Adrenal gland (tissue), 19 donors: ENCODE measurements around the gene GADD45B. TPM values are rescaled to one million over a fixed set of nuclear protein-coding genes. Genes with fewer than 3 reads are reported as not detected.

ENCODE experiments used
- DNase-seq, 7 donors: peaks; one replicate each; pipeline ENCODE4 v3.0.0-alpha.2; 2019 to 2020
- H3K27ac ChIP-seq, 5 donors: fragments of 200-600 bp; sonication (generic) in 4 of 5; 1 replicate in 3 of 5; 2 replicates in 2 of 5; pipeline versions ENCODE4 v1.5.1 to v1.8.0; 2016 to 2020; ENCODE audit warnings: mild to moderate bottlenecking in 1 of 5
- H3K27me3 ChIP-seq: fragments of 200-600 bp; 2 replicates; pipeline ENCODE4 v1.8.0; 2021
- H3K36me3 ChIP-seq, 2 donors: fragments of 200-600 bp; replicated peaks in 1 of 2; 1 replicate in 1 of 2; 2 replicates in 1 of 2; pipeline versions ENCODE4 v1.5.1 to v1.8.0; 2018 to 2022
- H3K4me1 ChIP-seq, 2 donors: fragments of 200-600 bp; replicated peaks in 1 of 2; 1 replicate in 1 of 2; 2 replicates in 1 of 2; pipeline versions ENCODE4 v1.5.1 to v1.8.0; 2018 to 2021
- H3K4me3 ChIP-seq, 4 donors: fragments of 200-600 bp; sonication (generic) in 3 of 4; one replicate each; pipeline ENCODE4 v1.5.1; 2016 to 2018
- H3K9me3 ChIP-seq, 3 donors: fragments of 200-600 bp; sonication (generic) in 1 of 3; replicated peaks in 1 of 3; 1 replicate in 2 of 3; 2 replicates in 1 of 3; pipeline versions ENCODE4 v1.5.1 to v1.8.0; 2016 to 2021
- POLR2A ChIP-seq, 2 donors: fragments of 450-650 bp; IDR thresholded peaks; one replicate each; pipeline ENCODE4 v1.6.1; 2017; ENCODE audit warnings: antibody characterized with exemption in 2 of 2, mild to moderate bottlenecking in 2 of 2, moderate library complexity in 1 of 2
- WGBS, 4 donors: extraction: QIAGEN DNeasy Blood & Tissue Kit in 2 of 4; methylation state at CpG; one replicate each; pipeline versions ENCODE4 v1.1.5 to v1.1.7; 2013 to 2017; 5-methylcytosine and 5-hydroxymethylcytosine counted together
- intact Hi-C, 2 donors: fragments of 100-400 bp; cut with DNase I; formaldehyde crosslinking; loops; one replicate each; pipeline versions ENCODE4 v1.14.1 to v1.15.0; 2022 to 2023
- long read RNA-seq, 10 donors: library from polyadenylated mRNA in 3 of 10; unstranded in 2 of 10; stranded (forward) in 1 of 10; transcript quantifications; one replicate each; pipeline ENCODE4 v2.0.0 and lab custom pipeline, GENCODE V29; 2021 to 2026
- polyA plus RNA-seq, 3 donors: library from polyadenylated mRNA; stranded (reverse); fragments of 200-250 nt in 2 of 3; fragments of 350-450 nt in 1 of 3; fragmentation: Illumina TruSeq in 1 of 3; extraction: RNeasy Lipid Tissue Mini Kit (QIAGEN cat#74804) in 1 of 3; gene quantifications; one replicate each; pipeline ENCODE4 v1.2.3, GENCODE V29; 2013 to 2014
- total RNA-seq, 9 donors: library from RNA; depleted of rRNA in 4 of 9; stranded (reverse); fragments of >200 nt in 4 of 9; fragments of 120-200 nt in 1 of 9; fragmentation: NEBNext Ultra II Directional in 1 of 9; extraction: Animal tissue kit (Norgen Biotek cat#: 25700) in 1 of 9; gene quantifications; one replicate each; pipeline versions ENCODE4 v1.1.0 to v1.2.4, GENCODE V29; 2013 to 2023
- TF ChIP-seq, protein P1 (sequence below), 6 experiments: fragments of 450-650 bp in 4 of 6; fragments of 200-600 bp in 2 of 6; sonication (generic) in 1 of 6; IDR thresholded peaks; 1 replicate in 5 of 6; 2 replicates in 1 of 6; pipeline versions ENCODE4 v1.5.1 to v1.8.0; 2016 to 2021; ENCODE audit warnings: antibody characterized with exemption in 6 of 6, mild to moderate bottlenecking in 2 of 6, moderate library complexity in 1 of 6
- donor health status: healthy with polysubstance abuse.
- donor health status: Bipolar disorder and iron deficiency.
- donor health status: DM: yes; HTN: yes; CAD: no.
- donor health status: DM: no; HTN: no; CAD: no.
- donor health status: DM: no; HTN: no; CAD: no.
- donor health status: DM: yes; HTN: yes; CAD: no.

Gene GADD45B
- 100 to 1,000 TPM in 2 of 9 donors, 10 to 100 TPM in 7; 14.1 to 119 (median 63.6) TPM for total RNA-seq
- 100 to 1,000 TPM in 1 of 3 donors, 10 to 100 TPM in 2; 18.3 to 132 (median 81.2) TPM for polyA plus RNA-seq
- long read RNA-seq, donor 1, transcript GADD45B-201 (4 exons, 1,373 nt), result major isoform, 13 of 31 reads
- long read RNA-seq, donor 1, partial matches to known transcripts, result 15 of 31 reads
- long read RNA-seq, donor 1, other reads (novel, unspliced or antisense), result 0 of 31 reads
- long read RNA-seq, donor 2, transcript GADD45B-201 (4 exons, 1,373 nt), result major isoform, 20 of 23 reads
- long read RNA-seq, donor 2, partial matches to known transcripts, result 0 of 23 reads
- long read RNA-seq, donor 2, other reads (novel, unspliced or antisense), result 0 of 23 reads
- long read RNA-seq, donor 3, partial matches to known transcripts, result 0 of 5 reads
- long read RNA-seq, donor 3, other reads (novel, unspliced or antisense), result 0 of 5 reads
- long read RNA-seq, donor 4, transcript GADD45B-201 (4 exons, 1,373 nt), result major isoform, 12 of 15 reads
- long read RNA-seq, donor 4, partial matches to known transcripts, result 1 of 15 reads
- long read RNA-seq, donor 4, other reads (novel, unspliced or antisense), result 2 of 15 reads
- long read RNA-seq, donor 5, transcript GADD45B-201 (4 exons, 1,373 nt), result major isoform, 61 of 73 reads
- long read RNA-seq, donor 5, partial matches to known transcripts, result 5 of 73 reads
- long read RNA-seq, donor 5, other reads (novel, unspliced or antisense), result 3 of 73 reads
- long read RNA-seq, donor 6, transcript GADD45B-201 (4 exons, 1,373 nt), result major isoform, 5 of 6 reads
- long read RNA-seq, donor 6, partial matches to known transcripts, result 1 of 6 reads
- long read RNA-seq, donor 6, other reads (novel, unspliced or antisense), result 0 of 6 reads
- long read RNA-seq, donor 7, transcript GADD45B-201 (4 exons, 1,373 nt), result major isoform, 13 of 27 reads
- long read RNA-seq, donor 7, partial matches to known transcripts, result 14 of 27 reads
- long read RNA-seq, donor 7, other reads (novel, unspliced or antisense), result 0 of 27 reads
- long read RNA-seq, donor 8, transcript GADD45B-201 (4 exons, 1,373 nt), result major isoform, 13 of 14 reads
- long read RNA-seq, donor 8, partial matches to known transcripts, result 0 of 14 reads
- long read RNA-seq, donor 8, other reads (novel, unspliced or antisense), result 0 of 14 reads
- long read RNA-seq, donor 9, partial matches to known transcripts, result 0 of 1 reads
- long read RNA-seq, donor 9, other reads (novel, unspliced or antisense), result 0 of 1 reads
- long read RNA-seq, donor 10, result 0 reads

GRCh38 chr19:2475702-2476450, at the start of gene GADD45B:
TSS of gene GADD45B (plus strand) at chr19:2476127. CDS start at chr19:2476359, 232 bp downstream.
- Histone ChIP-seq H3K9me3 (no peaks in the 10 kb centered on the region), H3K36me3 (peaks cover 0 to 9% of the 10 kb centered on the region in 2 donors), H3K4me3 (peak within 1 kb of the TSS; percentile 59 to 91 (median 73)), H3K27ac (peak within 1 kb of the TSS; percentile 79 to 96 (median 82)), H3K27me3 (no peaks in the 10 kb centered on the region), H3K4me1 (peaks cover 10 to 17% of the 10 kb centered on the region in 2 donors)
- TF ChIP-seq, protein P1, sequence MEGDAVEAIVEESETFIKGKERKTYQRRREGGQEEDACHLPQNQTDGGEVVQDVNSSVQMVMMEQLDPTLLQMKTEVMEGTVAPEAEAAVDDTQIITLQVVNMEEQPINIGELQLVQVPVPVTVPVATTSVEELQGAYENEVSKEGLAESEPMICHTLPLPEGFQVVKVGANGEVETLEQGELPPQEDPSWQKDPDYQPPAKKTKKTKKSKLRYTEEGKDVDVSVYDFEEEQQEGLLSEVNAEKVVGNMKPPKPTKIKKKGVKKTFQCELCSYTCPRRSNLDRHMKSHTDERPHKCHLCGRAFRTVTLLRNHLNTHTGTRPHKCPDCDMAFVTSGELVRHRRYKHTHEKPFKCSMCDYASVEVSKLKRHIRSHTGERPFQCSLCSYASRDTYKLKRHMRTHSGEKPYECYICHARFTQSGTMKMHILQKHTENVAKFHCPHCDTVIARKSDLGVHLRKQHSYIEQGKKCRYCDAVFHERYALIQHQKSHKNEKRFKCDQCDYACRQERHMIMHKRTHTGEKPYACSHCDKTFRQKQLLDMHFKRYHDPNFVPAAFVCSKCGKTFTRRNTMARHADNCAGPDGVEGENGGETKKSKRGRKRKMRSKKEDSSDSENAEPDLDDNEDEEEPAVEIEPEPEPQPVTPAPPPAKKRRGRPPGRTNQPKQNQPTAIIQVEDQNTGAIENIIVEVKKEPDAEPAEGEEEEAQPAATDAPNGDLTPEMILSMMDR (IDR thresholded peaks at IDR 0.05), result peak in 1 of 6 experiments; percentile 12
- peak; percentile 100 for TF ChIP-seq POLR2A (IDR thresholded peaks at IDR 0.05)
- DNase-seq, result peak; percentile 98 to 99 (median 99)
- 1% methylated on average over 14 to 69 of the region's 70 CpGs for WGBS, 4 donors
- intact Hi-C loops, result loop anchor here (2.0 to 10.0 kb wide), 3 partner anchors 66 to 139 kb away; no protein-coding TSS in a partner anchor

- H3K9me3 ChIP-seq, result no peaks in the 10 kb centered on the region
- intact Hi-C loops, result no loop called here
- peaks cover 45% of the 10 kb centered on the region in 2 donors for H3K4me1 ChIP-seq
- no peaks in the 10 kb centered on the region for H3K27me3 ChIP-seq
- TF ChIP-seq, protein P1 (IDR thresholded peaks at IDR 0.05), result no peak
- TF ChIP-seq POLR2A (IDR thresholded peaks at IDR 0.05), result no peak
- DNase-seq, result peak in 6 of 7 donors; percentile 40 to 57 (median 43)
- H3K27ac ChIP-seq, result peak overlapping the region; percentile 91 to 98 (median 97)
- peak overlapping the region; percentile 43 to 96 (median 52) for H3K4me3 ChIP-seq
- H3K36me3 ChIP-seq, result peaks cover 0 to 4% of the 10 kb centered on the region in 2 donors
- 2 to 8% (median 4%) methylated on average over 11 to 66 of the region's 66 CpGs for WGBS, 4 donors
These were observed 49.1 kb upstream of the GADD45B start for GRCh38 chr19:2426611-2427428.
